RWPE1 (cell line): ENCODE results near the gene CDKL4.
"Not testable (repeated sequence)": the region's sequence is repeated elsewhere in the genome, so short reads cannot be mapped to it uniquely, and the experiment has no call there.

Experiments used
- CTCF ChIA-PET: fragments of 350-600 bp; sonication (Branson Sonifier 250); formaldehyde crosslinking; extraction: SDS; loops from one replicate; lab custom pipeline; 2021; lab: Yijun Ruan, JAX
- POLR2A ChIA-PET: fragments of 400-600 bp; formaldehyde crosslinking; extraction: SDS; loops from one replicate; lab custom pipeline; 2020; ENCODE audit warnings: antibody characterized with exemption; ENCODE audit not compliant: low non-redundant PET; lab: Yijun Ruan, JAX
- DNase-seq: peaks from one replicate; pipeline ENCODE4 v3.0.0; 2012; ENCODE audit warnings: low spot score
- H3K27ac ChIP-seq: fragments of 450-650 bp; 2 replicates; pipeline ENCODE4 v1.5.1; 2017
- CTCF ChIP-seq: fragments of 450-650 bp; conservative IDR thresholded peaks from 2 replicates; pipeline ENCODE4 v1.5.1; 2017; ENCODE audit warnings: low read depth, mild to moderate bottlenecking

The CDKL4 gene

GRCh38 chr2:39141334-39142271 is 102.2 kb downstream of the CDKL4 start:
- DNase-seq: no peak
- ChIA-PET POLR2A (no interaction called here), CTCF (no interaction called here)
- no peak for TF ChIP-seq CTCF
- no peak overlapping the region for H3K27ac ChIP-seq

- POLR2A ChIA-PET, CTCF ChIA-PET, H3K27ac ChIP-seq, DNase-seq: not testable (repeated sequence)
Measured at GRCh38 chr2:39140948-39141333, 102.8 kb downstream of the CDKL4 start.

- POLR2A ChIA-PET: no interaction called here
- no peak for TF ChIP-seq CTCF
- CTCF ChIA-PET: no interaction called here
- no peak overlapping the region for H3K27ac ChIP-seq
- DNase-seq: no peak
Measured at GRCh38 chr2:39140322-39140847, 103.4 kb downstream of the CDKL4 start.

- DNase-seq: no peak
- H3K27ac ChIP-seq: no peak overlapping the region
- ChIA-PET POLR2A (no interaction called here), CTCF (no interaction called here)
- TF ChIP-seq CTCF: no peak
Measured at GRCh38 chr2:39139511-39140237, 104.1 kb downstream of the CDKL4 start.

GRCh38 chr2:39138837-39139211 is 104.9 kb downstream of the CDKL4 start:
- CTCF ChIA-PET: no interaction called here
- POLR2A ChIA-PET: no interaction called here
- H3K27ac ChIP-seq: no peak overlapping the region
- no peak for DNase-seq
- TF ChIP-seq CTCF: no peak

GRCh38 chr2:39138187-39138836 is 105.5 kb downstream of the CDKL4 start:
- H3K27ac ChIP-seq, DNase-seq, POLR2A ChIA-PET, CTCF ChIA-PET: not testable (repeated sequence)

- POLR2A ChIA-PET: no interaction called here
- TF ChIP-seq CTCF: no peak
- CTCF ChIA-PET: no interaction called here
- H3K27ac ChIP-seq: no peak overlapping the region
- no peak for DNase-seq
Measured at GRCh38 chr2:39136799-39137198, 107.0 kb downstream of the CDKL4 start.
